ENCODE data around the gene AASDH. TPM values are rescaled to one million over a fixed set of nuclear protein-coding genes. Genes with fewer than 3 reads are reported as not detected.

AASDH gene
- total RNA-seq, 1 experiment from 2014 or later: 12.6 TPM

DNA sequence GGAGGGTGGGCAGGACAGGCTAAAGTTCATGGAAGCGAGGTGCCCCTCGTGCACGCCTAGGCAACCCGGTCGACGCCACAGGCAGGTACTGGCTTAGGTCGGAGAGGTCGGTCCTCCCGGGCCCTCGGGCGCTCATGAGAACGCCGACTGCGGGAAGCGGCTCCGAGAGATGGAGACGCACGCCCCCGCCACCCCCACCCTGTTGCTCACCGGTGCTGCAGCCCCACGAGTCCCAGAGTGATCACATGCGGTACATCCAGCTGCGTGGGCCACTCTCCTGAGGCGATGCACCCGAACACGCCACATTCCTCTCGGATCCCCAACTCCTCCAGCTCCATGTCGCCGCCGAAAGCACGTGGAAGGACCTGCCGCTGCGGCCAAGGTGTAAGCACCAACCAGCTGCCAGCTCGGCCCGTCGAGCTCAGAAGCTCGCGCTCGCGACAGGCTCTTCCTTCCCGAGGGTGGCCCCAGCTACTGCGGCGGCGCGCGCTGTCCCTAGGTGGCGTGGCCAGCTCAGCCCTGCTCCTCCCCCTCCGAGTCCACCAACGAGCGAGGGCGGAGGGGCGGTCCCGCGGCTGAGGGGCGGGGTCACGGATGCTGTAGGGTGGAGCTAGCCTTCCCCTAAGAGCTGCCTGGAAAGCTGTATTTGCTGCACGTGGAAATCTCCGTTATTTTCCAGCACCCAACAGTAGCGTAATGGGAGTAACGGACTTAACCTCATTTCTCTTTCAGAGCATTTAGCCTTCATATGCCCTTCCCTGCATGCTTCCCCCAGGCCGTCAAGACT lies 48.0 kb upstream of the AASDH start, which contains the start of gene PPAT:
Gene PPAT, minus strand, starts transcription at position 476 of the 787 bp plus-strand sequence. Its CDS starts 138 bp downstream, at position 338.
- peak within 1 kb of the TSS; percentile 98 for H3K27ac Mint-ChIP-seq
- ATAC-seq: peak; percentile 89
- ChIA-PET POLR2A (interaction anchor here (0.5 to 4.9 kb wide), 15 partner anchors 10 to 543 kb away, joined by 3 to 87 read pairs (median 7); partner anchors contain the start of genes AASDH, NOA1 and POLR2B), CTCF (interaction anchor here (0.9 to 2.3 kb wide), 7 partner anchors 10 to 487 kb away, joined by 3 to 16 read pairs (median 7); partner anchors contain the start of genes AASDH and CEP135)
- H3K27me3 Mint-ChIP-seq (ENCODE audit: low read depth): no peaks in the 10 kb centered on the region; the same call in 1 of the 2 replicates
- H3K36me3 Mint-ChIP-seq: peaks cover 18% of the 10 kb centered on the region
- H3K9me3 Mint-ChIP-seq: no peaks in the 10 kb centered on the region
- H3K4me1 Mint-ChIP-seq: peaks cover 42% of the 10 kb centered on the region
- peak; percentile 98 for DNase-seq (ENCODE audit: low spot score)
- peak within 1 kb of the TSS; percentile 97 for H3K4me3 Mint-ChIP-seq
- TF ChIP-seq SP1 (CRISPR knock-in tag; conservative IDR thresholded peaks at IDR 0.05): peak; percentile 83
- TF ChIP-seq, protein P1, sequence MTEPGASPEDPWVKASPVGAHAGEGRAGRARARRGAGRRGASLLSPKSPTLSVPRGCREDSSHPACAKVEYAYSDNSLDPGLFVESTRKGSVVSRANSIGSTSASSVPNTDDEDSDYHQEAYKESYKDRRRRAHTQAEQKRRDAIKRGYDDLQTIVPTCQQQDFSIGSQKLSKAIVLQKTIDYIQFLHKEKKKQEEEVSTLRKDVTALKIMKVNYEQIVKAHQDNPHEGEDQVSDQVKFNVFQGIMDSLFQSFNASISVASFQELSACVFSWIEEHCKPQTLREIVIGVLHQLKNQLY (CRISPR knock-in tag; IDR thresholded peaks at IDR 0.05): no peak
- TF ChIP-seq NFYB (CRISPR knock-in tag; conservative IDR thresholded peaks at IDR 0.05; ENCODE audit: low read depth): peak; percentile 43
- TF ChIP-seq, protein P2, sequence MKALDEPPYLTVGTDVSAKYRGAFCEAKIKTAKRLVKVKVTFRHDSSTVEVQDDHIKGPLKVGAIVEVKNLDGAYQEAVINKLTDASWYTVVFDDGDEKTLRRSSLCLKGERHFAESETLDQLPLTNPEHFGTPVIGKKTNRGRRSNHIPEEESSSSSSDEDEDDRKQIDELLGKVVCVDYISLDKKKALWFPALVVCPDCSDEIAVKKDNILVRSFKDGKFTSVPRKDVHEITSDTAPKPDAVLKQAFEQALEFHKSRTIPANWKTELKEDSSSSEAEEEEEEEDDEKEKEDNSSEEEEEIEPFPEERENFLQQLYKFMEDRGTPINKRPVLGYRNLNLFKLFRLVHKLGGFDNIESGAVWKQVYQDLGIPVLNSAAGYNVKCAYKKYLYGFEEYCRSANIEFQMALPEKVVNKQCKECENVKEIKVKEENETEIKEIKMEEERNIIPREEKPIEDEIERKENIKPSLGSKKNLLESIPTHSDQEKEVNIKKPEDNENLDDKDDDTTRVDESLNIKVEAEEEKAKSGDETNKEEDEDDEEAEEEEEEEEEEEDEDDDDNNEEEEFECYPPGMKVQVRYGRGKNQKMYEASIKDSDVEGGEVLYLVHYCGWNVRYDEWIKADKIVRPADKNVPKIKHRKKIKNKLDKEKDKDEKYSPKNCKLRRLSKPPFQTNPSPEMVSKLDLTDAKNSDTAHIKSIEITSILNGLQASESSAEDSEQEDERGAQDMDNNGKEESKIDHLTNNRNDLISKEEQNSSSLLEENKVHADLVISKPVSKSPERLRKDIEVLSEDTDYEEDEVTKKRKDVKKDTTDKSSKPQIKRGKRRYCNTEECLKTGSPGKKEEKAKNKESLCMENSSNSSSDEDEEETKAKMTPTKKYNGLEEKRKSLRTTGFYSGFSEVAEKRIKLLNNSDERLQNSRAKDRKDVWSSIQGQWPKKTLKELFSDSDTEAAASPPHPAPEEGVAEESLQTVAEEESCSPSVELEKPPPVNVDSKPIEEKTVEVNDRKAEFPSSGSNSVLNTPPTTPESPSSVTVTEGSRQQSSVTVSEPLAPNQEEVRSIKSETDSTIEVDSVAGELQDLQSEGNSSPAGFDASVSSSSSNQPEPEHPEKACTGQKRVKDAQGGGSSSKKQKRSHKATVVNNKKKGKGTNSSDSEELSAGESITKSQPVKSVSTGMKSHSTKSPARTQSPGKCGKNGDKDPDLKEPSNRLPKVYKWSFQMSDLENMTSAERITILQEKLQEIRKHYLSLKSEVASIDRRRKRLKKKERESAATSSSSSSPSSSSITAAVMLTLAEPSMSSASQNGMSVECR (CRISPR knock-in tag; IDR thresholded peaks at IDR 0.05; ENCODE audit: borderline replicate concordance): peak; percentile 59; the same call in 1 of the 2 replicates
- TF ChIP-seq HMGA2 (CRISPR knock-in tag; IDR thresholded peaks at IDR 0.05): no peak
- no peak for TF ChIP-seq ZNF121 (CRISPR knock-in tag; IDR thresholded peaks at IDR 0.05)
- TF ChIP-seq KAT7 (CRISPR knock-in tag; IDR thresholded peaks at IDR 0.05; ENCODE audit: borderline replicate concordance): no peak; the same call in 1 of the 2 replicates
- TF ChIP-seq NR1H2 (CRISPR knock-in tag; IDR thresholded peaks at IDR 0.05): no peak
- TF ChIP-seq TP53 (CRISPR knock-in tag; IDR thresholded peaks at IDR 0.05): peak; percentile 86
- TF ChIP-seq, protein P3, sequence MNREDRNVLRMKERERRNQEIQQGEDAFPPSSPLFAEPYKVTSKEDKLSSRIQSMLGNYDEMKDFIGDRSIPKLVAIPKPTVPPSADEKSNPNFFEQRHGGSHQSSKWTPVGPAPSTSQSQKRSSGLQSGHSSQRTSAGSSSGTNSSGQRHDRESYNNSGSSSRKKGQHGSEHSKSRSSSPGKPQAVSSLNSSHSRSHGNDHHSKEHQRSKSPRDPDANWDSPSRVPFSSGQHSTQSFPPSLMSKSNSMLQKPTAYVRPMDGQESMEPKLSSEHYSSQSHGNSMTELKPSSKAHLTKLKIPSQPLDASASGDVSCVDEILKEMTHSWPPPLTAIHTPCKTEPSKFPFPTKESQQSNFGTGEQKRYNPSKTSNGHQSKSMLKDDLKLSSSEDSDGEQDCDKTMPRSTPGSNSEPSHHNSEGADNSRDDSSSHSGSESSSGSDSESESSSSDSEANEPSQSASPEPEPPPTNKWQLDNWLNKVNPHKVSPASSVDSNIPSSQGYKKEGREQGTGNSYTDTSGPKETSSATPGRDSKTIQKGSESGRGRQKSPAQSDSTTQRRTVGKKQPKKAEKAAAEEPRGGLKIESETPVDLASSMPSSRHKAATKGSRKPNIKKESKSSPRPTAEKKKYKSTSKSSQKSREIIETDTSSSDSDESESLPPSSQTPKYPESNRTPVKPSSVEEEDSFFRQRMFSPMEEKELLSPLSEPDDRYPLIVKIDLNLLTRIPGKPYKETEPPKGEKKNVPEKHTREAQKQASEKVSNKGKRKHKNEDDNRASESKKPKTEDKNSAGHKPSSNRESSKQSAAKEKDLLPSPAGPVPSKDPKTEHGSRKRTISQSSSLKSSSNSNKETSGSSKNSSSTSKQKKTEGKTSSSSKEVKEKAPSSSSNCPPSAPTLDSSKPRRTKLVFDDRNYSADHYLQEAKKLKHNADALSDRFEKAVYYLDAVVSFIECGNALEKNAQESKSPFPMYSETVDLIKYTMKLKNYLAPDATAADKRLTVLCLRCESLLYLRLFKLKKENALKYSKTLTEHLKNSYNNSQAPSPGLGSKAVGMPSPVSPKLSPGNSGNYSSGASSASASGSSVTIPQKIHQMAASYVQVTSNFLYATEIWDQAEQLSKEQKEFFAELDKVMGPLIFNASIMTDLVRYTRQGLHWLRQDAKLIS (CRISPR knock-in tag; IDR thresholded peaks at IDR 0.05; ENCODE audit: borderline replicate concordance): no peak
- TF ChIP-seq ZNF263 (CRISPR knock-in tag; IDR thresholded peaks at IDR 0.05; ENCODE audit: low read depth): no peak
- TF ChIP-seq TEAD4 (CRISPR knock-in tag; IDR thresholded peaks at IDR 0.05): no peak
- no peak for TF ChIP-seq ZNF219 (CRISPR knock-in tag; IDR thresholded peaks at IDR 0.05; ENCODE audit: borderline replicate concordance)
- no peak for TF ChIP-seq CREB1 (CRISPR knock-in tag; IDR thresholded peaks at IDR 0.05)
- TF ChIP-seq, protein P4, sequence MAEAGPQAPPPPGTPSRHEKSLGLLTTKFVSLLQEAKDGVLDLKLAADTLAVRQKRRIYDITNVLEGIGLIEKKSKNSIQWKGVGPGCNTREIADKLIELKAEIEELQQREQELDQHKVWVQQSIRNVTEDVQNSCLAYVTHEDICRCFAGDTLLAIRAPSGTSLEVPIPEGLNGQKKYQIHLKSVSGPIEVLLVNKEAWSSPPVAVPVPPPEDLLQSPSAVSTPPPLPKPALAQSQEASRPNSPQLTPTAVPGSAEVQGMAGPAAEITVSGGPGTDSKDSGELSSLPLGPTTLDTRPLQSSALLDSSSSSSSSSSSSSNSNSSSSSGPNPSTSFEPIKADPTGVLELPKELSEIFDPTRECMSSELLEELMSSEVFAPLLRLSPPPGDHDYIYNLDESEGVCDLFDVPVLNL (CRISPR knock-in tag; IDR thresholded peaks at IDR 0.05; ENCODE audit: borderline replicate concordance, low read depth): no peak
- TF ChIP-seq, protein P5, sequence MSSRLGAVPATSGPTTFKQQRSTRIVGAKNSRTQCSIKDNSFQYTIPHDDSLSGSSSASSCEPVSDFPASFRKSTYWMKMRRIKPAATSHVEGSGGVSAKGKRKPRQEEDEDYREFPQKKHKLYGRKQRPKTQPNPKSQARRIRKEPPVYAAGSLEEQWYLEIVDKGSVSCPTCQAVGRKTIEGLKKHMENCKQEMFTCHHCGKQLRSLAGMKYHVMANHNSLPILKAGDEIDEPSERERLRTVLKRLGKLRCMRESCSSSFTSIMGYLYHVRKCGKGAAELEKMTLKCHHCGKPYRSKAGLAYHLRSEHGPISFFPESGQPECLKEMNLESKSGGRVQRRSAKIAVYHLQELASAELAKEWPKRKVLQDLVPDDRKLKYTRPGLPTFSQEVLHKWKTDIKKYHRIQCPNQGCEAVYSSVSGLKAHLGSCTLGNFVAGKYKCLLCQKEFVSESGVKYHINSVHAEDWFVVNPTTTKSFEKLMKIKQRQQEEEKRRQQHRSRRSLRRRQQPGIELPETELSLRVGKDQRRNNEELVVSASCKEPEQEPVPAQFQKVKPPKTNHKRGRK (CRISPR knock-in tag; IDR thresholded peaks at IDR 0.05; ENCODE audit: borderline replicate concordance): no peak
- peak; percentile 58 for TF ChIP-seq MYBL2 (CRISPR knock-in tag; IDR thresholded peaks at IDR 0.05)
- TF ChIP-seq, protein P6, sequence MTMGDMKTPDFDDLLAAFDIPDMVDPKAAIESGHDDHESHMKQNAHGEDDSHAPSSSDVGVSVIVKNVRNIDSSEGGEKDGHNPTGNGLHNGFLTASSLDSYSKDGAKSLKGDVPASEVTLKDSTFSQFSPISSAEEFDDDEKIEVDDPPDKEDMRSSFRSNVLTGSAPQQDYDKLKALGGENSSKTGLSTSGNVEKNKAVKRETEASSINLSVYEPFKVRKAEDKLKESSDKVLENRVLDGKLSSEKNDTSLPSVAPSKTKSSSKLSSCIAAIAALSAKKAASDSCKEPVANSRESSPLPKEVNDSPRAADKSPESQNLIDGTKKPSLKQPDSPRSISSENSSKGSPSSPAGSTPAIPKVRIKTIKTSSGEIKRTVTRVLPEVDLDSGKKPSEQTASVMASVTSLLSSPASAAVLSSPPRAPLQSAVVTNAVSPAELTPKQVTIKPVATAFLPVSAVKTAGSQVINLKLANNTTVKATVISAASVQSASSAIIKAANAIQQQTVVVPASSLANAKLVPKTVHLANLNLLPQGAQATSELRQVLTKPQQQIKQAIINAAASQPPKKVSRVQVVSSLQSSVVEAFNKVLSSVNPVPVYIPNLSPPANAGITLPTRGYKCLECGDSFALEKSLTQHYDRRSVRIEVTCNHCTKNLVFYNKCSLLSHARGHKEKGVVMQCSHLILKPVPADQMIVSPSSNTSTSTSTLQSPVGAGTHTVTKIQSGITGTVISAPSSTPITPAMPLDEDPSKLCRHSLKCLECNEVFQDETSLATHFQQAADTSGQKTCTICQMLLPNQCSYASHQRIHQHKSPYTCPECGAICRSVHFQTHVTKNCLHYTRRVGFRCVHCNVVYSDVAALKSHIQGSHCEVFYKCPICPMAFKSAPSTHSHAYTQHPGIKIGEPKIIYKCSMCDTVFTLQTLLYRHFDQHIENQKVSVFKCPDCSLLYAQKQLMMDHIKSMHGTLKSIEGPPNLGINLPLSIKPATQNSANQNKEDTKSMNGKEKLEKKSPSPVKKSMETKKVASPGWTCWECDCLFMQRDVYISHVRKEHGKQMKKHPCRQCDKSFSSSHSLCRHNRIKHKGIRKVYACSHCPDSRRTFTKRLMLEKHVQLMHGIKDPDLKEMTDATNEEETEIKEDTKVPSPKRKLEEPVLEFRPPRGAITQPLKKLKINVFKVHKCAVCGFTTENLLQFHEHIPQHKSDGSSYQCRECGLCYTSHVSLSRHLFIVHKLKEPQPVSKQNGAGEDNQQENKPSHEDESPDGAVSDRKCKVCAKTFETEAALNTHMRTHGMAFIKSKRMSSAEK (CRISPR knock-in tag; IDR thresholded peaks at IDR 0.05; ENCODE audit: borderline replicate concordance): no peak
